Ovary (tissue), 3 donors: ENCODE data around the gene DDX6.
"Not testable (repeated sequence)": the region's sequence is repeated elsewhere in the genome, so short reads cannot be mapped to it uniquely, and the experiment has no call there.

ENCODE experiments used
- CTCF ChIP-seq, 3 donors: fragments of 450-650 bp in 2 of 3; fragments of 200-600 bp in 1 of 3; IDR thresholded peaks; one replicate each; pipeline versions ENCODE4 v1.5.1 to v1.8.0; 2016 to 2022; ENCODE audit warnings: antibody characterized with exemption in 3 of 3, mild to moderate bottlenecking in 1 of 3
- EP300 ChIP-seq: sonication (generic); formaldehyde crosslinking; IDR thresholded peaks from one replicate; pipeline ENCODE4 v1.6.1; 2017; ENCODE audit warnings: antibody characterized with exemption
- POLR2A ChIP-seq: fragments of 450-650 bp; IDR thresholded peaks from one replicate; pipeline ENCODE4 v1.6.1; 2017; ENCODE audit warnings: antibody characterized with exemption, mild to moderate bottlenecking, moderate library complexity
- donor health status: DM: no; HTN: no; CAD: no.

GRCh38 chr11:118820025-118820379 is 29.0 kb upstream of the DDX6 start:
- not testable (repeated sequence) for TF ChIP-seq POLR2A; CTCF (IDR thresholded peaks at IDR 0.05); EP300
